ENCODE results near the gene TNNT2. TPM values are rescaled to one million over a fixed set of nuclear protein-coding genes. Genes with fewer than 3 reads are reported as not detected.

Gene TNNT2
- total and polyA plus RNA-seq, 2 of the 4 experiments (the other 2 are of a cell fraction): 0.18 to 1.2 TPM

- H3K9me1 ChIP-seq (ENCODE audit: insufficient read depth, low read length): no peaks in the 10 kb centered on the region
- H3K4me1 ChIP-seq (ENCODE audit: control insufficient read depth, insufficient read depth, low read length): no peaks in the 10 kb centered on the region
- intact Hi-C loops (cut with micrococcal nuclease) (loop anchor here (5.0 kb wide), 1 partner anchor 433 kb away; no protein-coding TSS in a partner anchor), in situ Hi-C loops (cut with MboI; ENCODE audit: low sequenced_read_pairs) (no loop called here), dilution Hi-C loops (cut with HindIII; ENCODE audit: low sequenced_read_pairs, unreplicated experiment) (no loop called here)
- H3K18ac ChIP-seq (ENCODE audit: low read depth, low read length): no peak overlapping the region
- H2BK120ac ChIP-seq (ENCODE audit: low read depth, low read length): no peak overlapping the region
- WGBS, 2 experiments (ENCODE audit: extremely low coverage in 2 of 2, insufficient read length in 1 of 2): 73% methylated on average over 2 of the region's 11 CpGs; no CpG with 5 or more reads in 1 of the 2 experiments
- H3K4me3 ChIP-seq (ENCODE audit: insufficient read depth, low read depth, low read length): no peak overlapping the region
- no peak overlapping the region for H4K91ac ChIP-seq (ENCODE audit: insufficient read depth, low read depth, low read length)
- no peak overlapping the region for H3K56ac ChIP-seq (ENCODE audit: extremely low read depth, insufficient read depth, low read length)
- H3K14ac ChIP-seq (replicated peaks; ENCODE audit: low read depth, low read length): no peak overlapping the region
- no peak overlapping the region for H4K8ac ChIP-seq (ENCODE audit: low read depth in 2 of 2, low read length in 2 of 2)
- H4K5ac ChIP-seq (ENCODE audit: low read depth, low read length): no peak overlapping the region
- H3K36me3 ChIP-seq (ENCODE audit: control insufficient read depth, insufficient read depth, low read length): no peaks in the 10 kb centered on the region
- H2BK5ac ChIP-seq (ENCODE audit: low read depth, low read length, poor library complexity, severe bottlenecking): no peak overlapping the region
- no peak overlapping the region for H3K9ac ChIP-seq (ENCODE audit: low read depth, low read length)
- H2BK20ac ChIP-seq (ENCODE audit: low read depth, low read length): no peak overlapping the region
- CTCF ChIA-PET: no interaction called here
- H3K79me1 ChIP-seq (ENCODE audit: low read depth in 1 of 2, low read length in 2 of 2): no peaks in the 10 kb centered on the region
- no peak for DNase-seq
- H3K4ac ChIP-seq (ENCODE audit: low read depth, low read length): no peak overlapping the region
- no peak overlapping the region for H2AK9ac ChIP-seq (replicated peaks; ENCODE audit: low read depth, low read length, poor library complexity)
- no TSS peak for BruUV-seq (replicated peaks)
- no peak overlapping the region for H2BK15ac ChIP-seq (ENCODE audit: low read depth, low read length)
- no peak overlapping the region for H3K27ac ChIP-seq (ENCODE audit: insufficient read depth, low read length)
- no peaks in the 10 kb centered on the region for H3K9me3 ChIP-seq (ENCODE audit: control insufficient read depth, insufficient read depth, low read length)
- H3K23ac ChIP-seq (ENCODE audit: low read depth, low read length): no peak overlapping the region
- H2AK5ac ChIP-seq (ENCODE audit: low read depth, low read length): no peak overlapping the region
- H3K27me3 ChIP-seq (ENCODE audit: control insufficient read depth, insufficient read depth, low read length): peaks cover 61% of the 10 kb centered on the region
- ATAC-seq (ENCODE audit: low read depth): no peak
- H4K20me1 ChIP-seq (ENCODE audit: insufficient read depth, low read length): no peaks in the 10 kb centered on the region
- POLR2A ChIA-PET (ENCODE audit: unreplicated experiment): interaction anchor here (0.5 kb wide), 1 partner anchor 57 kb away, joined by 3 read pairs; no protein-coding TSS in a partner anchor
- no peak overlapping the region for H3K4me2 ChIP-seq (ENCODE audit: low read depth, low read length)
- no peak overlapping the region for H2AFZ ChIP-seq (replicated peaks; ENCODE audit: low read length, poor library complexity)
- TF ChIP-seq MAFK (IDR thresholded peaks at IDR 0.05; ENCODE audit: low read depth, low read length): no peak
- no peak for TF ChIP-seq CTCF (conservative IDR thresholded peaks at IDR 0.05; ENCODE audit: low read depth, low read length)
- TF ChIP-seq FOS (IDR thresholded peaks at IDR 0.05; ENCODE audit: low read depth, low read length): no peak
- TF ChIP-seq POLR2A (IDR thresholded peaks at IDR 0.05; ENCODE audit: low read depth, low read length): no peak
- TF ChIP-seq SMC3 (IDR thresholded peaks at IDR 0.05; ENCODE audit: low read depth, low read length): no peak
- TF ChIP-seq RFX5 (IDR thresholded peaks at IDR 0.05; ENCODE audit: low read depth, low read length): no peak
- TF ChIP-seq BHLHE40 (IDR thresholded peaks at IDR 0.05; ENCODE audit: low read depth, low read length): no peak
- TF ChIP-seq RAD21 (IDR thresholded peaks at IDR 0.05; ENCODE audit: low read length): no peak
- TF ChIP-seq USF2 (IDR thresholded peaks at IDR 0.05; ENCODE audit: low read depth, low read length): no peak
- no peak for TF ChIP-seq RCOR1 (IDR thresholded peaks at IDR 0.05; ENCODE audit: insufficient replicate concordance, low read length)
- TF ChIP-seq NFE2L2 (IDR thresholded peaks at IDR 0.05; ENCODE audit: low read depth, low read length): no peak
- TF ChIP-seq ELK1 (IDR thresholded peaks at IDR 0.05; ENCODE audit: borderline replicate concordance, low read depth, low read length): no peak
- TF ChIP-seq MXI1 (IDR thresholded peaks at IDR 0.05; ENCODE audit: borderline replicate concordance, low read depth, low read length): no peak
- TF ChIP-seq CHD1 (IDR thresholded peaks at IDR 0.05; ENCODE audit: low read depth, low read length): no peak
- TF ChIP-seq MAZ (IDR thresholded peaks at IDR 0.05; ENCODE audit: borderline replicate concordance, low read depth, low read length): no peak
Observed at GRCh38 chr1:201404722-201405483, 27.4 kb upstream of the TNNT2 start.

Measured in IMR-90 (cell line).